SIG-M5 (cell line): ENCODE data around the gene PTH2R.
"Not testable (repeated sequence)": the region's sequence is repeated elsewhere in the genome, so short reads cannot be mapped to it uniquely, and the experiment has no call there.

Source experiments
- DNase-seq: peaks from one replicate; lab custom pipeline; 2025; lab: John Stamatoyannopoulos, UW

PTH2R gene

GRCh38 chr2:208396796-208397195 lies 9.8 kb upstream of the PTH2R start:
- DNase-seq, result not testable (repeated sequence)

DNA sequence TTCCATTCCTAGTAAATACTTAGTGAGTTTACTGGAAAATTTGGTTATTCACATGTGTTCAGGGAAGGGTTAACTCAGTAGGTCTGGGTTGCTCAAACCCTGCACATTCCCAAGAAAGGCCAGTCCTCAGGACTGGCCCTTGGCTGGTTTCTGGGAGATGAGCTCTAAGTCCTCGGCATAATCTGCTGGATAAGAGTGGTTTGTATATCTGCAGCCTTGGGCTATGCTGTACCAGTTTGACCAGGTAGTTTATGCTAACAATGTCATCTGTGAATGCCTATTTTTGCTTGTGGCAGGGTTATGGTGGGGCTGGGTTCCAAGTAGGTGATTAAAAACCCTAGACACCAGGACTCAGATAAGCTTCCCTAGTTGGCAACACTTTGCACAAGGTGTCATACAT lies 7.4 kb upstream of the PTH2R start:
- no peak for DNase-seq

DNA sequence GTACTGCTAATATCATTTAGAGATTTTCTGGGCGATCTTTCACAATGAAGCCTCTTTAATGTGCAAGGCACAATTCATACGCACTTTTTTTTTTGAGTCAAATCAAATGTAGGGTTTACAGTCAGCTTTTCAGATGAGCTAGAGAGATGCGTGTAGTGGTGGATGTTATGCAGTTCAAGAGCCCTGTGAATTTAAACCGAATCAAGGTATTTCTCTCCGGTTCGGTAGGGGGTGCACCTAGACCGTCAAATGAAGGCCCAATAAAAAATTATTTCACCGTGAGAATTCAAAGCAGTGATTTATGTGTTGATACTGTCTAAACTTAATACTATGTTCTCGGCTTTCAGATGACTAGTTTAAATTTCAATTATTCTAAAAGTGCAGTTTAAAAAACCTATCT lies 1.1 kb downstream of the PTH2R start:
- no peak for DNase-seq

DNA sequence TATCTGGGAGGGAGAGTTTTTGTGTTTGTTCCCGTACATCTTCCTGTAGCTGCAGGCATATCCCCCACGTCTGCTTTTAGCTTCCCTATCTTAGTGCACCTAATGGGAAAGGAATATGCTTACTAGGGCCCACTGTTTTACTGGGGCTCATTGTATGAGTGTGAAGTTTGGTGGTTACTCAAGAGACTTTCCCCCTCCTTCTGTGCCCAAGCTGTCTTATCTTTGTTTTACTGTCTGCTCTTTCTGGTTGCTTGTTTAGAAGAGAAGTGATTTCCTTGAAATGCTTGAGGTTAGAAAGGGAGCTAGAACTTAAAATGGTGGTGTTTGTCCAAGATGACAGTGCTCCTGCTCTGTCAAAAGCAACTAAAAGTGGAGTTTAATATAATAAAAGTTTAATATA lies 7.3 kb downstream of the PTH2R start:
- DNase-seq, result no peak

DNA sequence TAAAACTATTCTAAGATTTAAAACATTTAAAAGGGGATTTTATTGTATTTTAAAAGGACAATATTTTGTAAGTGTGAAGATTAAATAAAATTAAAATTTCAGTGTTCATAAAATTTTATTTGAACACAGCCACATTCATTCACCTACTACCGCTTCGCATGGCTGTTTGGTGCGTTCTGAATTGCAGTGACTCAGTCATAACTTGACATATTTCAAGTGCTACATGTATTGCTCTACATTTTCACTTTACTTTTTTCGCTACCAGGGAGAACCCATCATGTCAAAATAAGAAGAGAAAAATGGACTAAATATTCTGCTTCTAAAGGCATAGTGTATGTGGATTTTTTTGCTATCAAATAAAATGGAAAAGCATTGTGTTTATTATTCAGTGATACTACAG lies 8.7 kb downstream of the PTH2R start:
- DNase-seq, result no peak

GRCh38 chr2:208415897-208416296 lies 9.3 kb downstream of the PTH2R start:
- DNase-seq, result no peak

DNA sequence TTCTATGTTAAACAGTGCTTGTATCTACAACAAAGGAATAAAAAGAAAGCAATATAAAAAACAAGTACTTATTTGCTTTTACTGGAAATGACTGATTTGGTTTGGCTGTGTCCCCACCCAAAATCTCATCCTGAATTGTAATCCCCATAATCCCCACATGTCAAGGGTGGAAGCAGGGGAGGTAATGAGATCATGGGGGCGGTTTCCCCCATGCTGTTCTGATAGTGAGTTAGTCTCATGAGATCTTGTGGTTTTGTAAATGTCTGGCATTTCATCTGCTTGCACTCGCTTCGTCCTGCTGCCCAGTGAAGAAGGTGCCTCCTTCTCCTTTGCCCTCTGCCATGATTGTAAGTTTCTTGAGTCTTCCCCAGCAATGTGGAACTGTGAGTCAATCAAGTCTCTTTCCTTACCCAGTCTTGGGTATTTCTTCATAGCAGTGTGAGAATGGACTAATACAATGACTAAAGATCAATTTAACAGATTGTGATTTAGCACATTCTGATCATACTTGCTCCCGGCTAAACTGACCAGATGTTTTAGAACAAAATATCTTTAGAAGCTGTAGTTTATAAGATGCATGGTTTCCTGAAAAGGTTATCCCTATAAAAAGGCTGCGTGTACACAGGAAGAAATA lies 19.9 kb downstream of the PTH2R start:
- no peak for DNase-seq

DNA sequence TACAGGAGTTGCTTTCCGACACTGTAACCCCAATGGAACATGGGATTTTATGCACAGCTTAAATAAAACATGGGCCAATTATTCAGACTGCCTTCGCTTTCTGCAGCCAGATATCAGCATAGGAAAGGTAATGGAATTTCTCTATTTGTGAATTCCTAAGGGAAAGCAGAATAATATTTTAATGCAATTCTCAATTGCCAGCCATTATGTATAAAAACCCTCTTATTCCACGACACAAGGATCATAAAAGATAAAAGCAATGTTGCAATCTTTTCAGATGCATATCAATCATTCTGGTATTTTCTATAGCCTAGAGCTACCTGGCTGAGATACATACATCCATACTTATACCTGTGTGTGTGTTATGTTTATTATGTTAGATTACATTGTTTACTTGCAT lies 31.2 kb downstream of the PTH2R start:
- DNase-seq, result no peak

DNA sequence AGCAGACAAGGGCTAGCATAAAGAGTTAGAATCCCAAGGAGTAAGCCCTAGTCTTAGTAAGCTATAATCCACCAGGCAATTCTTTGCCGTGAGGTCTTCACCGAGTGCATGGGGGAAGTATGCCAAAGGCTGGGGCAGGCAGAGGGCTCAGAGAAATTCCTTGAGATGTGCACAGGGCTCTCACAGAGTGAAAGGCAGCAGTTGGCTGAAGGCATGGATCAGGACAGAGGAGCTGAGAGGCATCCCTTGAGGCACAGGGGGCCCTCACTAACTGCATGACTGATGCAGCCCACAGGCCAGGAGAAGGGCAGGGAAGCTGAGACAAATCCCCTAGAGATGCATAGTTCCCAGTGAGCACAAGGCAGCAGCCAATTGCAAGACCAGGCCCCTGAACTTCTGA lies 34.1 kb downstream of the PTH2R start:
- no peak for DNase-seq

DNA sequence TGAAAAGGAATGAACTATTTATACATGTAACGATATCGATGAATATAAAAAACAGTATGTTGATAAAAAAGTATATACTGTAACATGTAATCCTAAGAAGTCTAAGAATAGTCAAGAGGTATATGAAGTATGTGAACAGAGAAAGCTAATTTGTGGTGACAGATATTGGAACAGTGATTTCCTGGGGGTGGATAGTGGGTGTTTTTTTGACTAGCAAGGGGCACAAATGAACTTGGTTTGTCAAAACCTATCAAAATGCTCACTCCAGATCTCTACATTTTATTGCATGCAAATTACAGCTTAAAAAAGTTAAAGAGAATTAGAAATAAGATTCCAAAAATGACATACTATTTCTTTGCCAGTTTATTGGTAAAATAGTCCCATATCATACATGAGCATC lies 35.4 kb downstream of the PTH2R start:
- DNase-seq, result no peak

DNA sequence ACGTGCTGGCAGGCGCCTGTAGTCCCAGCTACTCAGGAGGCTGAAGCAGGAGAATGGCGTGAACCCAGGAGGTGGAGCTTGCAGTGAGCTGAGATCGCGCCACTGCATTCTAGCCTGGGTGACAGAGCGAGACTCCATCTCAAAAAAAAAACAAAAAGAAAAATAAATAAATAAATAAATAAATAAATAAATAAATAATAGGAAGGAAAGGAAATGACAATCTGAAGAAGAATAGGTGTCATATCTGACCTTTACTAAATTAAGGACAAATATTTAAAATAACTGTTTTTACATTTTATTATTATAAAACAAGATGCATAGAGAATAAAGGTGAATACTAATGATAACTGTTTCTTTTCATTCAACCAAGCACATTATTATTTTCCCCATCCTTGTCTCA lies 40.9 kb downstream of the PTH2R start:
- DNase-seq, result not testable (repeated sequence)

GRCh38 chr2:208451061-208451460 lies 44.5 kb downstream of the PTH2R start:
- no peak for DNase-seq

DNA sequence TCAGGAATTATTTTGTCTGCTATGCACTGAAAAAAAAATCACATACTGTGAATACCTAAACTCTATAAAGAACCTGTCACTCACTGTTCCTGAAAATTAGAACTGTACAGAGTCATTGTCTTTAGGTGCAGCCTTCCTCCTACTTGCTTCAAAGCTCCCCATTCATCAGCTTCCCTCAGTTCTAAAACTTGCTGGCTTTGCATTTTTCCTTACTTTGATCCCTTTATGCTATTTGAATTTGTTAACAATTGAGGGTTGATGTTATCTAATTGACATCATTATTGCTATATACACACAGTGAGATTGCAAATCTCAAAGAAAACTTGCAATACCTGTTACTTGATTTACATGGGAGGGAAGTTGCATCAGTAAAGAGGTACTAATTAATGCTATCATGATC lies 48.3 kb downstream of the PTH2R start:
- no peak for DNase-seq

DNA sequence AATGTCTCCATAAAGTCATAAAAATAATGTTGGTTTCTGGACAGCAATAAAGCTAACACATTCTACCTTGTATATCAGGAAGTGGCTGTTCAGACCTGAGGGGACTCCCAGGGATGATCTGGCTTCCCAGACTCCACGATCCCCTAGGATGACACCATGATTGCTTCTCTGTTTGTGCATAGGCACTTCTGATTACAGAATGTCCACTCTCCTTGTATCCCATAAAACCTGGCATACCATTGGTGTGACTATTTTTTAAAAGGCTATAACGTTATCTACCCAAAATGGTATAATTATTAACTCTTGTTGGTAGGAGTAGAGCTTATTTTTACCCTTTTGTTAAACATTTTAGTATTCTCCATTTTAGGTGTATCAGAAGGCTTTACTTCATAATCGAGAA lies 57.1 kb downstream of the PTH2R start:
- no peak for DNase-seq

- DNase-seq, result no peak
Measured at GRCh38 chr2:208464205-208464604, 57.6 kb downstream of the PTH2R start.

DNA sequence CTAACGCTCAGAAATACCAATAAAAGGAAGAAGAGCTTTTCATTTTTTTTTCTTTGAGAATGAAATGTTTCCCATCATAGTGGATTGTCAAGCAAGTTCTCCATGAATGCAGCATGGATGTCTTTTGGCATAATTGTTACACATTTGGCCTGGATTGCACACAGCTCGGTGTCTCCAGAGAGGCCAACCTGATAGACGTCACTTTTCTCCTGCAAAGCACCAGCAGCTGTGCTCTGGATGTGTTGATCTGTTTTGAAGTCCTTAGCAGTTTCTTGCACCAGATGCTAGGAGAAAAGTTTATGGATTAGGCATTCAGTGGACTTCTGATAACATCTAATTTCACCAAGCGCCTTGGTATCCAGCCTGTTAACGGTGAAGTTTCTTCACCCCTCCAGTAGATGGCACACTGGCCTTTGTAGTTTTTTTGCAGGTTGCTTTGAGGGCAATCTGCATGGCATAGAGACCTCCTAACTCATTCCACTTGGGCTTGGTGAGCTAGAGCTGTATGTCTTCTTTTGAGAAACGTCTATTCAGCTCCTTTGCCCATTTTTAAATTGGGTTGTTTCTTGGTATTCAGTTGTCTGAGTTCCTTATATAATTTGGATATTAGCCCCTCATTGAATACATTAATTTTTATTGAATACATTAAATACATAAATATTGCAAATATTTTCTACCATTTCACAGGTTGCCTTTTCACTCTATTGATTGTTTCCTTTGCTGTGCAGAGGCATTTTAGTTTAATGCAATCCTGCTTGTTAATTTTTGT lies 59.7 kb downstream of the PTH2R start:
- DNase-seq, result no peak

GRCh38 chr2:208466920-208467298 lies 60.3 kb downstream of the PTH2R start:
- no peak for DNase-seq

- no peak for DNase-seq
Measured at GRCh38 chr2:208467564-208467963, 61.0 kb downstream of the PTH2R start.

- no peak for DNase-seq
Measured at GRCh38 chr2:208477741-208478140, 71.1 kb downstream of the PTH2R start.

- no peak for DNase-seq
Measured at GRCh38 chr2:208479342-208479741, 72.8 kb downstream of the PTH2R start.

DNA sequence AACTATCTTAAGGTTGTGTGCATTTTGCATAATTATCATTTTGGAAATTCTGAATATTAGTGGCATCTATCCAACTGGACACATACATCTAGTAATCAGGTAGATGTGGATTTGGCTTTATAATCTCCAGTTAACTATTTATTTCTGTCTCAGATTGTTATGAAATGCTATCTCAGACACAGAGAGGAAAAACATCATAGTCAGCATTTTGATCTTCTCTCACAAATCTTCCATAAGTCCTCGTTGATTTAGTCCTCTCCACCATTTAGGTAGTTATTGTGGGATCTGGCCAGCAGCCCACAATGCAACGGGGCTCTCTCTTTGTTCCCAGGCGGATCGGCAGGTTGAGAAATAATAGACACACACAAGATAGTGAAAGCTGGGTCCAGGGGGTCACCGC lies 75.4 kb downstream of the PTH2R start:
- not testable (repeated sequence) for DNase-seq

DNA sequence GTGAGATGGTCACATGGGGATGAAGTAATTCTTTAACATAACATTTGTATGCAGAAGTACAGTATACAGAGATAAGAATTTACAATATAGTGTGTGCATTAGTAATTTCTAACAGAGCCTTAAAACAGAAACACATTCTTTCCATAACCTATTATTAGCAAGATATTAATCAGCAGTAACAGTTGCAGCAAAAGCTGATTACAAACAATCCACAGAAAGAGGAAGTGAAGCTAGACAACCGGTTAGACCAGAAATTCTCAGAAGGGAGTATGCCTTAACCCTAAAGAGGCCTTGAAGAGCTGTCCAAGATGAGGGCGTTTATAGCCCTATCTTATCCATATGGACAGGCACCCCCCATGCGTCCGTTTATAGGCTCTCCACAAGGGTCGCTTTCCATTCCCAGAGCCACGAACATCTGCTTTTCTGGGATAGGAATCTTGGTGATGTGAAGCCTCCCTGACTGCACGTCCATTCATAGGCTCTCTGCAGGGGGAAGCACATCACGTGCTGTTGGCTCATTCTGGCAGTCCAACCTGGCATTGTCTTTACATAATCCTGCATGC lies 75.9 kb downstream of the PTH2R start:
- not testable (repeated sequence) for DNase-seq

- no peak for DNase-seq
Measured at GRCh38 chr2:208485390-208485789, 78.8 kb downstream of the PTH2R start.
